H7 (cell line): ENCODE data around the gene IKBIP. TPM values are rescaled to one million over a fixed set of nuclear protein-coding genes. Genes with fewer than 3 reads are reported as not detected.
"Not testable (repeated sequence)": the region's sequence is repeated elsewhere in the genome, so short reads cannot be mapped to it uniquely, and the experiment has no call there.

Source experiments
- DNase-seq: peaks from one replicate; pipeline ENCODE4 v3.0.0; 2012
- H3K27me3 ChIP-seq: 2 replicates; pipeline ENCODE4 v1.6.0; 2011; ENCODE audit warnings: mild to moderate bottlenecking, low read length; ENCODE audit not compliant: control insufficient read depth, insufficient read depth
- H3K36me3 ChIP-seq: replicated peaks from 2 replicates; pipeline ENCODE4 v1.5.1; 2011; ENCODE audit warnings: low read length; ENCODE audit not compliant: control insufficient read depth, insufficient read depth
- H3K4me3 ChIP-seq: 2 replicates; pipeline ENCODE4 v1.5.1; 2011; ENCODE audit warnings: low read depth, mild to moderate bottlenecking, control low read depth, low read length, moderate library complexity; ENCODE audit not compliant: insufficient read depth
- total RNA-seq: library from RNA; depleted of rRNA; stranded (reverse); fragments of >200 nt; shearing (Covaris generic); gene quantifications from 2 replicates; pipeline ENCODE4 v1.2.3, GENCODE V29; 2014

The IKBIP gene
- total RNA-seq, 1 experiment from 2014 or later: 11.0 TPM

DNA sequence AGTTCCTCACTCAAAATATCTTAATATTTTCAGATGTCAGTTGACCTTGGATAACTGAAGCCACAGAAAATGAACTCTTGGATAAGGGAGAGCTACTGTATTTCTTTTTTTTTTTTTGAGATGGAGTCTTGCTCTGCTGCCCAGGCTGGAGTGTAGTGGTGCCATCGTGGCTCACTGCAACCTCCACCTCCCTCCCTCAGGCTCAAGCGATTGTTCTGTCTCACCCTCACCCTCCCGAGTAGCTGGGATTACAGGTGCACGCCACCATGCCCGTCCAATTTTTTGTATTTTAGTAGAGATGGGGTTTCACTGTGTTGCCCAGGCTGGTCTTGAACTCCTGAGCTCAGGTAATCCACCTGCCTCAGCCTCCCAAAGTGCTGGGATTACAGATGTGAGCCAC, 47.3 kb downstream of the IKBIP start:
- not testable (repeated sequence) for DNase-seq, H3K27me3 ChIP-seq, H3K4me3 ChIP-seq
- H3K36me3 ChIP-seq: peaks cover 32% of the 10 kb centered on the region

DNA sequence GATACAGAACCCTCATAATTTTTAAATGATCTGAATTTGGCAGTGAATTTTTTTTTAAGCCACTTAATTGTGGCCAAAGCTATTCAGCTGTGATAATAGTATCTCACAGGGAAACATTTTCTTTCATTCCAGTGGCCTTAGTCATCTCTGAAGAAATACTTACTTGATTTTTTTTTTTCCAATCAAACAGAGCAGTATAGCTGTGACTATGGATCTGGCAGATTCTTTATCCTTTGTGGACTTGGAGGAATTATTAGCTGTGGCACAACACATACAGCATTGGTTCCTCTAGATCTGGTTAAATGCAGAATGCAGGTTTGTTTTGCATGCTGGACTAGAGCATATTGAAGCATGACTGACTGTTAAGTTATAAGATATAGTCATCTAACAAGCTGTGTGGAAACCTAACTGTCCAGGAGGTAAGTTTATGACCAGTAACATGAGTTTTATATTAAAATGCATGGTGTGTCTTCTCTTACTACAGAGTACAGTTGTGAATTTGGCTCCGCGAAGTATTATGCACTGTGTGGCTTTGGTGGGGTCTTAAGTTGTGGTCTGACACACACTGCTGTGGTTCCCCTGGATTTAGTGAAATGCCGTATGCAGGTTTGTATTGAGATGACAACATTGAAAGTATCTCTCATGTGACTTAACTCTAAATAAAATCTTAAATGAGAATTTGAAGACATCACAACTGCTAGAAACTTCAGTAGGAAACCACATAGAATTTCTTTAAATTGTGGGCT, 49.2 kb downstream of the IKBIP start:
- no peak for DNase-seq
- Histone ChIP-seq H3K27me3 (no peaks in the 10 kb centered on the region), H3K4me3 (peak overlapping the region; percentile 99; the same call in 1 of the 2 replicates), H3K36me3 (peaks cover 24% of the 10 kb centered on the region)

DNA sequence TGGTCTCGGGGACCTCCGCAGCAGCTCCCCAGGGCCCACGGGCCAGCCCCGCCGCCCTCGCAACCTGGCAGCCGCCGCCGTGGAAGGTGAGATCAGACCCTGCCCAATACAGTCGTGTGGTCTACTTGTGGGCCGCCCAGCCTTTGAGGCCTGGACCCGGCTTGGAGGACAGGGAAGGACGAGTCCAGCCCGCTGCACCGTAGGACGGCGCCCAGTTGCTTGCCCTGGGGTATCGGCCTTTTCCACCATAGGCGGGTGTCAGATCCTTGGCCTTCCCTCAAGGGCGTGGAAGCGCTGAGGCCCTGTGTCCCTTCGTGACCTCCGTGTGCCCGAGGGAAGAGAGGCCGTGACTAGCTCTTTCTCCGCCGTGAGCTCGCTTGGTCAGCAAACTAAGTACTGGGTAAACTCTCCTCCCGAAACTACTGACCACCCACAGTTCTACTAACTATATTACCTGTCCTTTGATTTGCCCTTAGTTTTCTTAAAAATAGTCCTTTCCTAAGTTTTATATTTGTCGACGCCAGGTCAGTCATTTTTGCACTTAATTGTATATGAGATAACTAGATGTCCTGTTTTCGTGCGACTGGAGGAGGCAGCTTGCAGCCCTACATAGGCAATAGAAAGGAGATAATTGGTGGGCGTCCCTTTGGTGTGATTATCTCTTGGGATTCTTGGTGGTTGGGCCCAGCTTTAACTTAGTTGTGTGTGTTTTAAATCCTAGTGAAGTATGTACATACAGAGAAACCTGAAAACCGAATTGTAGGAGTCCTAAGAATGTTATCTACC, 50.3 kb downstream of the IKBIP start:
- no peak for DNase-seq
- H3K27me3 ChIP-seq: no peaks in the 10 kb centered on the region
- peaks cover 15% of the 10 kb centered on the region for H3K36me3 ChIP-seq
- H3K4me3 ChIP-seq: peak overlapping the region; percentile 99

DNA sequence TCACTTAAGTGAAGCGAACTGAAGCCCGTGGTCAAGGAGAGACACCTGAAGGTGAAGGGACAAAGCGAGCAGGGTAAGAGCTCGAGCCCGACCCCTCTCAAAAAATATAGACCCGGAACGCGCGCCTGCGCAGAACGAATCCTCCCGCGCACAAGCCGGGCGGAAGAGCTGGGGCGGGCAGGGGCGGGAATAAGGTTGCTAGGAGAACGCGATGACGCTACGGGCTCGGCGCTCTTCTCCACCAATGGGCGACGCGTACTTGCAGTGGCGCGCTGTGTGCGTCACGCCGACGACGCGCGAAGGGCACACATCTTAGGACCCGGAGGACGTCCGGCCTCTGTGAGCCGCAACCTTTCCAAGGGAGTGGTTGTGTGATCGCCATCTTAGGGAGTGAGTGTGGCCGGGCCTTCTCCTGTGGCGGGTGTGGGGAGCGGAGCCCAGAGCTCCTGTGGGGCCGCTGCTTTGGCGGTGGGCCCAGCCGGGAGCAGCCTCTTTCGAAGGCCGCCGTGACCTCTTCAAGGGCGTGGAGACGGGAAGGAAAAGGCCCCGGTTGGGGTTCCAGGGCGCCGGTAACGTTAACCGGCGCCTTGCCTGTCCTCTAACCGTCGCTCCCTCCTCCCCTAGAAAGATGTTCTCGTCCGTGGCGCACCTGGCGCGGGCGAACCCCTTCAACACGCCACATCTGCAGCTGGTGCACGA, 51.1 kb downstream of the IKBIP start, which contains the start of gene SLC25A3:
SLC25A3 (plus strand) TSS at position 336 of the 699 bp plus-strand sequence; CDS start at position 629, 293 bp downstream.
- Histone ChIP-seq H3K27me3 (no peaks in the 10 kb centered on the region), H3K4me3 (peak within 1 kb of the TSS; percentile 99), H3K36me3 (peaks cover 14% of the 10 kb centered on the region)
- peak; percentile 97 for DNase-seq

DNA sequence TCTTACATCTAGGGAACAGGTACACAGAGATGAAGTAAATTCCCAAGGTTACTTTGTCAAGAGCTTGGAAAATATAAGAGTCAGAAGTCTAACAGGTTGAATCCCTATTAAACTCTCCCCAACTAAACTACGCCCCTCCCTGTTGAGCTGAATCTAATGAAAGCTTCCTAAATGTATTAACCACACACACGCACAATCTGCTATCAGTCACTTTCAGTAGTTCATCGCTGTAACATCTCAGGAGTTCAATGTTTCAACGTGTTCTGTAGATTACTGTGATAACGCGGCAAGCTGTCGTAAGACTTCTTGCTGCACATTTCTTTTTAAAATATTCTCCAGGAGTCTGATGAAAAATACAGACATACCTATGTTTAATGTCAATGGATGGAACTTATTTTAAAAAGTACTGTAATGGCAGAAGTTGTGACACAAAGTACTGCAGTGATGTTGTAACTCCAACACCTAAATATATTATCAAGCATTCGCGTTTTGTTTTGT, 51.7 kb downstream of the IKBIP start:
- H3K4me3 ChIP-seq: peak overlapping the region; percentile 27
- H3K36me3 ChIP-seq: peaks cover 11% of the 10 kb centered on the region
- H3K27me3 ChIP-seq: no peaks in the 10 kb centered on the region
- DNase-seq: no peak

DNA sequence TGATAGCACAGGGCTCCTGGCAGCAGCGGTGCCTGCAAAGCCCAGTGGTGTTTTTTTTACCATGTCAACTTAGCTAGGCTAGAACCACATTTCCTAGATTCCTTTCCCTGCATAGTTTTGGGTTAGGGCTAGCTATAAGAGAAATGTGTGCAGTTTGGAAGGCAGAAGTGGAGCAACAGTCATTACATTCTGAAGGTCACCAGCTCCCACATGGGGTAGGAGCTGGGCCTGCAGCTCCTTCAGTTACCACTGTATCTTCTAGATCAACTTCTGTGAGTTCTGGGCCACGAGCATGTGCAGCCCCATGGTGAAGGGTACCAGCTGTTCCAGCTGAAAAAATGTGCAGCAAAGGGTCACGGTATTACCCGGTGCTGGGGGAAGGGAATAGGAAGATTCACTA, 53.4 kb downstream of the IKBIP start:
- DNase-seq: no peak
- no peaks in the 10 kb centered on the region for H3K27me3 ChIP-seq
- H3K36me3 ChIP-seq: peaks cover 3% of the 10 kb centered on the region
- no peak overlapping the region for H3K4me3 ChIP-seq

DNA sequence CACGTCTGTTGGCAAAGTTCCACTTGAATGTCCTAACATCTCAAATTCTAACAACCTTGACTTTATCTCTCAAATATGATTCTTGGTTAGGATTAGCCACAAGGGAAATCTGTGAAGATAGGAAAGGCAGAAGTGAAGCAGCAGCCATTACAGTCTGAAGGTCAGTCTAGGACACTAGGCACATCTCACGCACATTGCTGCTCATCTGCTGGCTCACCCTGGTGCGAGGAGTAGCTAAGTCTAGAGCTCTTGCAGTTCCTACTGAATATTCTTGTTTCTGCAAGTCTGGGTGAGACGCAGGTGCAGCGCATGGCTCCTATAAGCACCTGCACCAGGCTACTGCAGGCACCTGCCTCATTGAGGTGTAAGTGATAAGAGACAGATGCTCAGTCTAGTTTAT, 57.5 kb downstream of the IKBIP start:
- H3K27me3 ChIP-seq: no peaks in the 10 kb centered on the region
- no peaks in the 10 kb centered on the region for H3K36me3 ChIP-seq
- H3K4me3 ChIP-seq: no peak overlapping the region
- no peak for DNase-seq

DNA sequence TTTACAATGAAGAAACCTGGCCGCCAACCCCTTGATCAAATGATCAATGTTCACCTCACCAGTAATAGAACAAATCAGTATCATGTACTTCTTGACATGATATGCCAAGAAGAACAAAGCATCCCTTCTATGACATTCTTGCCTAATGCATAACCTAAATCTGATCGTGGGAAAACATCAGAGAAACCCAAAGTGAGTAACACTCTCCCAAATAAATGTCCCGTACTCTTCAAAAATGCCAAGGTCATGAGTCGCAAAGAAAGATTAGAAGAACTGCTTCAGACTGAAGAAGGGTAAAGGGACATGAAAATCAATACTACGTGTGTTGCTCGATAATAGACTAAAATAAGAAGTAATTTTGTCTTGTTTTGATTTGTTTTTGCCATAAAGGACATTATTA, 62.5 kb downstream of the IKBIP start:
- Histone ChIP-seq H3K36me3 (no peaks in the 10 kb centered on the region), H3K27me3 (no peaks in the 10 kb centered on the region), H3K4me3 (no peak overlapping the region)
- DNase-seq: no peak

DNA sequence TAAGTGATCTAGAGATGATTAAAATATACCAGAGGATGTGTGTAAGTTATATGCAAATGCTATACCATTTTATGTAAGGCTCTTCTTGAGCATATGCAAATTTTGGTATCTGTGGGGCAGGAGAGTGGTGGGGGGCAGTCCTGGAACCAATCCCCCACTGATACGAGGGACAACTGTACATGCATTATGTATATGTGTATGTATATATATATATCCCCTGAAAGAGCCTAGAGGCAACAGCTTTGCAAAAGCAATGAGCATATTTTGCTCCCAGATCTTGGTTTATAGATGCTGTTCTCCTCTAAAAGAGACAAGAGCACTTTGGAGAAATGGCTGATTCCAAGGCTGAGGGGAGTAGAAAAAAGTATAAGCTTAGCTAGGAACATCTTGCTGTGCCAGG, 63.5 kb downstream of the IKBIP start:
- Histone ChIP-seq H3K27me3 (no peaks in the 10 kb centered on the region), H3K36me3 (no peaks in the 10 kb centered on the region), H3K4me3 (no peak overlapping the region)
- DNase-seq: no peak

DNA sequence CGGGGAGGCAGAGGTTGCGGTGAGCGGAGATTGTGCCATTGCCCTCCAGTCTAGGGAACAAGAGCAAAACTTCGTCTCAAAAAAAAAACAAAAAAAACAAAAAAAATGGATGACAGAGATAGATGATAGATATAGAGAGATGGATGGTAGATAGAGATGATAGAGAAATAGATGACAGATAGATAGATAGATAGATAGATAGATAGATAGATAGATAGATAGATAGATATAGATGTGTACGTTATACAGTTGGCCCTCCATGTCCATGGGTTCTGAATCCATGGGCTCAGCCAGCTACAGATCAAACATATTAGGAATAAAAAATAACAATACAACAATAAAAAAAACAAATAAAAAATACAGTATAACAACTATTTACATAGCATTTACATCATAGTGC, 63.9 kb downstream of the IKBIP start:
- H3K36me3 ChIP-seq: no peaks in the 10 kb centered on the region
- no peaks in the 10 kb centered on the region for H3K27me3 ChIP-seq
- no peak for DNase-seq
- no peak overlapping the region for H3K4me3 ChIP-seq

DNA sequence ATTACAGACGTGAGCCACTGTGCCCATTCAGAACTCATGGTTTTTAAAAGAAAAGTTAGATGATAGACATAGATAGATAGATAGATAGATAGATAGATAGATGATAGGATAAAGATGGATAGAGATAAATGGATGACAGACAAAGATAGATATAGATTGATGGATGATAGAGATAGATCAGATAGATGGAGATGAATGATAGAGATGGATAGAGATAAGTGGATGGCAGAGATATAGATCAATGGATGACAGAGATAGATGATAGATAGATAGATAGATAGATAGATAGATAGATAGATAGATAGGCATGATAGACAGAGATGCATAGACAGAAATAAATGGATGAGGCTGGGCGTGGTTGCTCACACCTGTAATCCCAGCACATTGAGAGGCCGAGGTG, 64.8 kb downstream of the IKBIP start:
- Histone ChIP-seq H3K27me3 (no peaks in the 10 kb centered on the region), H3K4me3 (no peak overlapping the region), H3K36me3 (no peaks in the 10 kb centered on the region)
- DNase-seq: no peak

DNA sequence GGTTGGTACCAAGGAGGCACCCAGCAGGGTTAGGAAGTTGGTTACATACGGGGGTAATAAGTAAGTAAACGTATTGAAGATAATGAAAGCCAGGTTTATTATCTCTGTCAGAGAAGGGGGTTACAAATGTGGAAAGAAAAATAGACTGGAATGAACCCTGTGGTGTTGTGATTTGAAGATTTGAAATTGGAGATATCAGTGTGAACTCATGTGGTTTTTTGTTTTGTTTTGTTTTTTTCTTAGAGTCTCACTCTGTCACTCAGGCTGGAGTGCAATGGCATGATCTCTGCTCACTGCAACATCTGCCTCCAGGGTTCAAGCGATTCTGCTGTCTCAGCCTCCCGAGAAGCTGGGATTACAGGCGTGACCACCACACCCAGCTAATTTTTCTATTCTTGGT, 65.2 kb downstream of the IKBIP start:
- Histone ChIP-seq H3K27me3 (no peaks in the 10 kb centered on the region), H3K4me3 (no peak overlapping the region), H3K36me3 (no peaks in the 10 kb centered on the region)
- DNase-seq: no peak

DNA sequence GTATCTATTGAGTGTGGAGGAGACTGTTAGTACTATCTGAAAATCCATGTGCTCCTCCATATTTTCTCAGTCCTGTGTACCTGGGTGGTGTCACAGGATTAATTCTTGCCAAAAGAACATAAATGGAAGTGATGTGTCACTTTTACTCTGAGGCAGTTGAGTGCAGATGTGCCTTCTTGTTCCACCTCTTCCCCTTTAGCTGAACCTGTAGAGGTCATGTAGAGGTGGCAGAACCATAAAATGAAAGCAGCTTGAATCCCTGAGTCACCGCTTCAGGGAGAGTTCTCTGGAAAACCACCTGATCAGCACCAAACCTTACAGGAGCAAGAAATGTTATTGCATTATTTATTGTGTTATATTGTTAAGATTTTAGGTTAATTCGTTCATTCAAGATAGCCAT, 65.8 kb downstream of the IKBIP start:
- Histone ChIP-seq H3K36me3 (no peaks in the 10 kb centered on the region), H3K27me3 (no peaks in the 10 kb centered on the region), H3K4me3 (no peak overlapping the region)
- DNase-seq: no peak

DNA sequence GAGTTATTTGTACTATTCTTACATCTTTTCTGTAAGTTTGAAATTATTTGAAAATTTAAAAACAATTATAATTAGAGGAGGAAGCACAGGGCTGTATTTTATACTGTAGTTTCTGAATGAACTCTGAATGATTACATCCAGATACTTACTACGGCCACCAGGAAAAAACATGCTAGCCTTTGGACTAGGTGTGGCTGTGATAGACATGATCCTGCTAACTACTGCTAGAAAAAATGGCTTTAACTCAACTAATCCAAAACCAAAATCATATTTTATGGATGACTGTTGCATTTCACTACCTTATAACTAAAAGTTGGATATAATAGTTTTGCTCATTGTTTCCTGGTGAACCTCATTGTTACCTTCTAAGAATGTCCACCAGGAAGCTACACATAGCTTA, 66.2 kb downstream of the IKBIP start:
- DNase-seq: no peak
- H3K27me3 ChIP-seq: no peaks in the 10 kb centered on the region

More for the DNA sequence above, 66.2 kb downstream of the IKBIP start:
- Histone ChIP-seq H3K36me3 (no peaks in the 10 kb centered on the region), H3K4me3 (no peak overlapping the region)
